Endothelial cell of umbilical vein (primary cell): Measurements from ENCODE around the gene FAM53B. TPM values are rescaled to one million over a fixed set of nuclear protein-coding genes. Genes with fewer than 3 reads are reported as not detected.

Source experiments
- BruUV-seq: library from RNA; stranded (reverse); fragments of 400-500 nt; replicated peaks from 2 replicates; lab custom pipeline; 2021; lab: Mats Ljungman, UMichigan
- CTCF ChIA-PET: fragments of 300-600, 350-600 bp; sonication (Branson Sonifier 250); formaldehyde crosslinking; loops from one replicate; lab custom pipeline; 2021; ENCODE audit warnings: antibody characterized with exemption, inconsistent platforms; lab: Charles Lee
- POLR2A ChIA-PET: fragments of 300-600, 350-600 bp; sonication (Branson Sonifier 250); formaldehyde crosslinking; loops from one replicate; lab custom pipeline; 2021; ENCODE audit warnings: antibody characterized with exemption, inconsistent platforms; lab: Charles Lee
- DNase-seq: peaks from one replicate; pipeline ENCODE4 v3.0.0-alpha.2; 2011; ENCODE audit warnings: low read depth, low spot score
- FAIRE-seq: peaks from 2 replicates; lab custom pipeline; 2011; peaks lifted over from hg19 to GRCh38; lab: Jason Lieb, UNC
- H2AFZ ChIP-seq: 2 replicates; pipeline ENCODE4 v1.6.0; 2012; ENCODE audit warnings: low read depth, low read length, control low read depth, inconsistent platforms
- H3K27ac ChIP-seq: 2 replicates; pipeline ENCODE4 v1.5.1; 2011; ENCODE audit warnings: low read depth, mild to moderate bottlenecking, control low read depth, low read length, moderate library complexity; ENCODE audit not compliant: insufficient read depth
- H3K27me3 ChIP-seq, 2 experiments: 2 replicates each; pipeline versions ENCODE4 v1.6.0 to v1.6.1; 2011; ENCODE audit warnings: low read length in 2 of 2, mixed read lengths in 1 of 2; ENCODE audit not compliant: control insufficient read depth in 2 of 2, insufficient read depth in 2 of 2
- H3K36me3 ChIP-seq, 2 experiments: 2 replicates in 1 of 2; 3 replicates in 1 of 2; pipeline ENCODE4 v1.5.1; 2011; ENCODE audit warnings: low read length in 2 of 2, mild to moderate bottlenecking in 1 of 2, moderate library complexity in 1 of 2; ENCODE audit not compliant: control insufficient read depth in 2 of 2, insufficient read depth in 2 of 2; ENCODE audit errors: extremely low read depth in 1 of 2
- H3K4me1 ChIP-seq: 3 replicates; pipeline ENCODE4 v1.5.1; 2011; ENCODE audit warnings: mild to moderate bottlenecking, low read length; ENCODE audit not compliant: control insufficient read depth, insufficient read depth; ENCODE audit errors: extremely low read depth
- H3K4me2 ChIP-seq: 2 replicates; pipeline ENCODE4 v1.6.1; 2011; ENCODE audit warnings: low read length, control low read depth, mixed read lengths; ENCODE audit not compliant: insufficient read depth
- H3K4me3 ChIP-seq, 3 experiments: fragments of 200-600 bp in 1 of 3; sonication (generic), shearing (Covaris generic) in 1 of 3; replicated peaks in 1 of 3; 2 replicates each; pipeline ENCODE4 v1.5.1; 2011 to 2016; ENCODE audit warnings: control low read depth in 3 of 3, low read length in 3 of 3, mild to moderate bottlenecking in 2 of 3, inconsistent platforms in 1 of 3, low read depth in 1 of 3, moderate library complexity in 1 of 3; ENCODE audit not compliant: insufficient read depth in 1 of 3
- H3K79me2 ChIP-seq: 2 replicates; pipeline ENCODE4 v1.6.0; 2012; ENCODE audit warnings: low read length, inconsistent platforms; ENCODE audit not compliant: control insufficient read depth, insufficient read depth
- H3K9ac ChIP-seq: replicated peaks from 2 replicates; pipeline ENCODE3; 2011; ENCODE audit warnings: low read length, control low read depth; ENCODE audit not compliant: insufficient read depth; ENCODE audit errors: extremely low read depth
- H3K9me1 ChIP-seq: replicated peaks from 3 replicates; pipeline ENCODE4 v1.6.0; 2011; ENCODE audit warnings: mild to moderate bottlenecking, low read length; ENCODE audit not compliant: control insufficient read depth, insufficient read depth; ENCODE audit errors: extremely low read depth
- H3K9me3 ChIP-seq: replicated peaks from 2 replicates; pipeline ENCODE4 v1.5.1; 2012; ENCODE audit warnings: low read length, inconsistent platforms; ENCODE audit not compliant: control insufficient read depth, insufficient read depth
- H4K20me1 ChIP-seq: replicated peaks from 2 replicates; pipeline ENCODE3; 2011; ENCODE audit warnings: mild to moderate bottlenecking, low read length; ENCODE audit not compliant: control insufficient read depth, insufficient read depth; ENCODE audit errors: extremely low read depth
- EZH2 ChIP-seq: IDR thresholded peaks from 2 replicates; pipeline ENCODE4 v1.6.1; 2012; ENCODE audit warnings: borderline replicate concordance, low read depth, mild to moderate bottlenecking, moderate library complexity, low read length, inconsistent platforms; ENCODE audit not compliant: severe bottlenecking
- FOS ChIP-seq: IDR thresholded peaks from 2 replicates; pipeline ENCODE4 v1.6.1; 2011; ENCODE audit warnings: mild to moderate bottlenecking, low read length, moderate library complexity, borderline replicate concordance; ENCODE audit not compliant: insufficient read depth
- GATA2 ChIP-seq: IDR thresholded peaks from 2 replicates; pipeline ENCODE4 v1.7.0; 2011; ENCODE audit warnings: low read depth, mild to moderate bottlenecking, moderate library complexity, mixed read lengths, low read length; ENCODE audit not compliant: insufficient read length, insufficient read depth
- JUN ChIP-seq: IDR thresholded peaks from 2 replicates; pipeline ENCODE4 v1.6.1; 2011; ENCODE audit warnings: borderline replicate concordance, low read depth; ENCODE audit not compliant: insufficient read length, insufficient read depth
- MYC ChIP-seq: IDR thresholded peaks from one replicate; pipeline ENCODE4 v1.6.1; 2011; ENCODE audit warnings: mild to moderate bottlenecking, low read depth, low read length
- POLR2A ChIP-seq: IDR thresholded peaks from 2 replicates; pipeline ENCODE4 v1.6.1; 2012; ENCODE audit warnings: low read depth, mild to moderate bottlenecking, control low read depth, low read length
- POLR2AphosphoS5 ChIP-seq: IDR thresholded peaks from 2 replicates; pipeline ENCODE4 v1.6.1; 2012; ENCODE audit warnings: low read depth, mild to moderate bottlenecking, control low read depth, low read length, moderate library complexity; ENCODE audit not compliant: insufficient read depth
- dilution Hi-C: fragments of 300-500 bp; cut with MboI; formaldehyde crosslinking; loops from one replicate; pipeline ENCODE4 v1.15.0; 2019; ENCODE audit warnings: low sequenced_read_pairs; ENCODE audit not compliant: extremely low pct_ligation_motif_present
- intact Hi-C: fragments of 100-400 bp; cut with micrococcal nuclease; formaldehyde crosslinking; loops from one replicate; pipeline ENCODE4 v1.10.0; 2022
- polyA plus RNA-seq, 4 experiments: library from polyadenylated mRNA; depleted of rRNA in 3 of 4; stranded (reverse) in 3 of 4; unstranded in 1 of 4; fragments of >200 nt; gene quantifications; 2 replicates each; pipeline versions ENCODE4 v1.2.1 to v1.2.3, GENCODE V29; 2011 to 2012; ENCODE audit warnings: missing spikeins in 1 of 4
- total RNA-seq: library from RNA; stranded (reverse); gene quantifications from 2 replicates; pipeline ENCODE4 v1.2.3, GENCODE V29; 2021
- TF ChIP-seq, protein P1 (sequence below): IDR thresholded peaks from 2 replicates; pipeline ENCODE4 v1.6.1; 2011; ENCODE audit not compliant: insufficient read depth, insufficient read length
- TF ChIP-seq, protein P2 (sequence below), 2 donors: IDR thresholded peaks; 1 replicate in 1 of 2; 2 replicates in 1 of 2; pipeline ENCODE4 v1.5.1; 2011; ENCODE audit warnings: low read length in 2 of 2, mild to moderate bottlenecking in 2 of 2, moderate library complexity in 2 of 2, control low read depth in 1 of 2, inconsistent platforms in 1 of 2, low read depth in 1 of 2; ENCODE audit not compliant: insufficient read depth in 1 of 2; ENCODE audit errors: extremely low read depth in 1 of 2

The FAM53B gene
- total and polyA plus RNA-seq, 2 donors (not counting 3 experiments of a cell fraction or from before 2014, with no cell fraction given) = 8.5 to 21.1 TPM

DNA sequence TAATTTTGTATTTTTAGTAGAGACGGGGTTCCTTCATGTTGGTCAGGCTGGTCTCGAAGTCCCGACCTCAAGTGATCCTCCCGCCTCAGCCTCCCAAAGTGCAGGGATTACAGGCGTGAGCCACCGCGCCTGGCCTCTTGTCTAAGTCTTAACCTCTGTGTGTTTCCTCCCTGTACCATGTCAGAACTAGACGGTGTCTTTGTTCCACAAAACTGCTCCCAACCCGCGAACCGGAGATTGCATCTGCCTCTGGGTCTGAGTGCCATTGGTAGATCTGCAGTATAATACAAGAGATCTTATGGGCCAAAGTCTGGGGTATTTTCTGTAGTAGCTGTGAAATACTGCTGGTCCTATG, 48.8 kb upstream of the FAM53B start:
- POLR2A ChIA-PET = interaction anchor here (0.7 kb wide), 2 partner anchors 9 to 214 kb away, joined by 3 to 5 read pairs; partner anchors contain the start of gene ABRAXAS2
- Histone ChIP-seq H3K79me2 (peaks cover 20% of the 10 kb centered on the region), H3K9ac (no peak overlapping the region), H3K27me3 (peaks cover 0 to 1% of the 10 kb centered on the region in 2 experiments), H3K4me2 (no peak overlapping the region), H4K20me1 (no peaks in the 10 kb centered on the region), H2AFZ (no peak overlapping the region), H3K4me1 (peaks cover 2% of the 10 kb centered on the region), H3K36me3 (no peaks in the 10 kb centered on the region), H3K9me3 (no peaks in the 10 kb centered on the region), H3K9me1 (no peaks in the 10 kb centered on the region), H3K4me3 (no peak overlapping the region), H3K27ac (no peak overlapping the region)
- TF ChIP-seq, protein P1, sequence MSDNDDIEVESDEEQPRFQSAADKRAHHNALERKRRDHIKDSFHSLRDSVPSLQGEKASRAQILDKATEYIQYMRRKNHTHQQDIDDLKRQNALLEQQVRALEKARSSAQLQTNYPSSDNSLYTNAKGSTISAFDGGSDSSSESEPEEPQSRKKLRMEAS = no peak
- TF ChIP-seq MYC (no peak), JUN (no peak), FOS (no peak)
- no TSS peak for BruUV-seq
- intact Hi-C loops (loop anchor here (5.0 kb wide), 2 partner anchors 124 to 184 kb away; no protein-coding TSS in a partner anchor), dilution Hi-C loops (no loop called here)
- CTCF ChIA-PET = interaction anchor here (1.6 kb wide), 1 partner anchor 254 kb away, joined by 5 read pairs; no protein-coding TSS in a partner anchor
- FAIRE-seq = no peak
- no peak for DNase-seq

DNA sequence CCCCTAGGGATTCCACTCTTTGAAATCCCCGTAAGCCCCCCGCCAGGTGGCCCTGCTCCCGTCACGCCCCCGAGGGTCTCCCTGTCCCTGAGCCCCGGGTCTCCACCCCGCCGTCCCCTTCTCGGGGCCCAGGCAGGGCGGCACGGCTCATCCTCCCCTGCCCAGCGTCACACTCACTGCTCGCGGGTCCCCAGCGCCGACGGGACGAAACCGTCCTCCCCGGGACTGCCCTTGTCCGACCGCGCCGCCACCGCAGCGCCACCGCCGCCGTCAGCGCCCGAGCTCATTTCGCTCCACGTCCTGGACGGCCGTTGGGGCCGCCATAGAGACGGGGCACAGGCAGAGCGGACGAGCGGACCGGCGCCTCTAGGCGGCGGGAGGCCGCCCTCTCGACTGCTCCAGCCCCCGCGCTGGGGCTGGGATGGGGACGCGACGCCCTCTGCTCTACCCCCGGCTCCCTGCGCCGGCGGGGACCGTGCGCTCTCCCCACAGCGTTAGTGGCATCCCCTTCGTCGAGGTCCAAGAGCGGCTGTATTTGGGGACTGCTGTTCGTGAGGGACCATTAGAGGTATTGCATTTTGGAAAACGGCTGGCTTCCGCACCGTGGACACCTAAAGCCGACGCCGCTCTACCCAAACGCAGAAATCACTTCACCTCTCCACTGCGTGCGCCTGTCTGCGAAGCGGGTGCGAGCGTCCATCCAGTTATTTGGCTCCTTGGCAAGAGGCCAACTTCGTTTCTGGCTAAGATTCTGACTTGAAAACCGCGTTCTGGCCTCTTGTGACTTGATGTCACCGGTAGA, 47.6 kb upstream of the FAM53B start, which contains the start of gene EEF1AKMT2:
Gene EEF1AKMT2 (minus strand): TSS at position 341 of the 802 bp plus-strand sequence. CDS start 54 bp downstream, at position 287.
- CTCF ChIA-PET = interaction anchor here (0.6 to 1.6 kb wide), 8 partner anchors 10 to 253 kb away, joined by 3 to 11 read pairs (median 5); partner anchors contain the start of gene ABRAXAS2
- H3K9me1 ChIP-seq = no peaks in the 10 kb centered on the region

More for the DNA sequence above, 47.6 kb upstream of the FAM53B start, which contains the start of gene EEF1AKMT2:
- FAIRE-seq (peak; percentile 80), DNase-seq (peak; percentile 87)
- POLR2A ChIA-PET = interaction anchor here (0.6 to 1.5 kb wide), 2 partner anchors 10 to 39 kb away, joined by 3 to 7 read pairs; partner anchors contain the start of gene ABRAXAS2
- peak within 1 kb of the TSS; percentile 66 for H3K4me2 ChIP-seq
- H3K9me3 ChIP-seq = no peaks in the 10 kb centered on the region
- no TSS peak for BruUV-seq
- TF ChIP-seq GATA2 = no peak
- TF ChIP-seq MYC = no peak
- peak; percentile 86 for TF ChIP-seq POLR2A
- TF ChIP-seq, protein P1 = peak; percentile 3
- no peak for TF ChIP-seq EZH2
- peak; percentile 91 for TF ChIP-seq POLR2AphosphoS5
- TF ChIP-seq, protein P2, sequence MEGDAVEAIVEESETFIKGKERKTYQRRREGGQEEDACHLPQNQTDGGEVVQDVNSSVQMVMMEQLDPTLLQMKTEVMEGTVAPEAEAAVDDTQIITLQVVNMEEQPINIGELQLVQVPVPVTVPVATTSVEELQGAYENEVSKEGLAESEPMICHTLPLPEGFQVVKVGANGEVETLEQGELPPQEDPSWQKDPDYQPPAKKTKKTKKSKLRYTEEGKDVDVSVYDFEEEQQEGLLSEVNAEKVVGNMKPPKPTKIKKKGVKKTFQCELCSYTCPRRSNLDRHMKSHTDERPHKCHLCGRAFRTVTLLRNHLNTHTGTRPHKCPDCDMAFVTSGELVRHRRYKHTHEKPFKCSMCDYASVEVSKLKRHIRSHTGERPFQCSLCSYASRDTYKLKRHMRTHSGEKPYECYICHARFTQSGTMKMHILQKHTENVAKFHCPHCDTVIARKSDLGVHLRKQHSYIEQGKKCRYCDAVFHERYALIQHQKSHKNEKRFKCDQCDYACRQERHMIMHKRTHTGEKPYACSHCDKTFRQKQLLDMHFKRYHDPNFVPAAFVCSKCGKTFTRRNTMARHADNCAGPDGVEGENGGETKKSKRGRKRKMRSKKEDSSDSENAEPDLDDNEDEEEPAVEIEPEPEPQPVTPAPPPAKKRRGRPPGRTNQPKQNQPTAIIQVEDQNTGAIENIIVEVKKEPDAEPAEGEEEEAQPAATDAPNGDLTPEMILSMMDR (IDR thresholded peaks at IDR 0.05; ENCODE audit: extremely low read depth in 1 of 2, insufficient read depth in 1 of 2, low read depth in 1 of 2, low read length in 2 of 2) = no peak
- H3K79me2 ChIP-seq = peaks cover 20% of the 10 kb centered on the region
- peaks cover 2% of the 10 kb centered on the region for H3K4me1 ChIP-seq
- H3K9ac ChIP-seq = peak within 1 kb of the TSS; percentile 84
- H2AFZ ChIP-seq = peak within 1 kb of the TSS; percentile 88
- H3K36me3 ChIP-seq = no peaks in the 10 kb centered on the region
- H3K27me3 ChIP-seq = peaks cover 0 to 1% of the 10 kb centered on the region in 2 experiments
- H4K20me1 ChIP-seq = no peaks in the 10 kb centered on the region
- intact Hi-C loops (loop anchor here (1.0 to 5.0 kb wide), 4 partner anchors 10 to 186 kb away; partner anchors contain the start of genes ABRAXAS2 and FAM53B), dilution Hi-C loops (no loop called here)
- peak within 1 kb of the TSS; percentile 60 for H3K27ac ChIP-seq
- H3K4me3 ChIP-seq = peak within 1 kb of the TSS; percentile 67 to 78 (median 72)
